Colonic mucosa (tissue), 4 donors: Measurements from ENCODE around the gene PRTFDC1. TPM values are rescaled to one million over a fixed set of nuclear protein-coding genes. Genes with fewer than 3 reads are reported as not detected.
"Not testable (repeated sequence)": the region's sequence is repeated elsewhere in the genome, so short reads cannot be mapped to it uniquely, and the experiment has no call there.

Experiments
- DNase-seq: peaks from one replicate; pipeline ENCODE4 v3.0.0-alpha.2; 2020
- H3K27ac ChIP-seq: fragments of 200-600 bp; one replicate; pipeline ENCODE4 v1.8.0; 2021
- H3K27me3 ChIP-seq: fragments of 200-600 bp; one replicate; pipeline ENCODE4 v1.8.0; 2021
- H3K36me3 ChIP-seq: fragments of 200-600 bp; one replicate; pipeline ENCODE4 v1.8.0; 2021
- H3K4me1 ChIP-seq: fragments of 200-600 bp; one replicate; pipeline ENCODE4 v1.8.0; 2021; ENCODE audit warnings: mild to moderate bottlenecking
- H3K4me3 ChIP-seq: fragments of 200-600 bp; one replicate; pipeline ENCODE4 v1.8.0; 2021
- H3K9ac ChIP-seq, 2 donors: one replicate each; pipeline ENCODE4 v1.7.0; 2013; ENCODE audit warnings: control low read depth in 2 of 2, low read depth in 2 of 2, low read length in 2 of 2
- H3K9me3 ChIP-seq: fragments of 200-600 bp; one replicate; pipeline ENCODE4 v1.8.0; 2021
- CTCF ChIP-seq: fragments of 200-600 bp; IDR thresholded peaks from one replicate; pipeline ENCODE4 v1.8.0; 2022; ENCODE audit warnings: antibody characterized with exemption, mild to moderate bottlenecking
- intact Hi-C: fragments of 100-400 bp; cut with DNase I; formaldehyde crosslinking; loops from one replicate; pipeline ENCODE4 v1.14.1; 2022
- total RNA-seq, 2 donors: library from RNA; stranded (reverse); fragmentation: NEBNext Ultra II Directional in 1 of 2; extraction: Animal tissue kit (Norgen Biotek cat#: 25700) in 1 of 2; gene quantifications; one replicate each; pipeline ENCODE4 v1.2.1, GENCODE V29; 2021
- donor health status: healthy.
- donor health status: DM: no; HTN: no; CAD: no.
- donor health status: DM: no; HTN: no; CAD: no.

PRTFDC1 gene
- total RNA-seq, 2 donors from 2014 or later: 8.1 to 16.0 TPM

GRCh38 chr10:24841530-24841929 lies 110.9 kb downstream of the PRTFDC1 start:
- no peaks in the 10 kb centered on the region for H3K27me3 ChIP-seq
- DNase-seq: no peak
- no peaks in the 10 kb centered on the region for H3K9me3 ChIP-seq
- no peak for TF ChIP-seq CTCF
- H3K36me3 ChIP-seq: no peaks in the 10 kb centered on the region
- intact Hi-C loops: no loop called here
- no peak overlapping the region for H3K27ac ChIP-seq
- H3K4me1 ChIP-seq: no peaks in the 10 kb centered on the region
- no peak overlapping the region for H3K4me3 ChIP-seq
- no peak overlapping the region for H3K9ac ChIP-seq

- Histone ChIP-seq H3K4me1 (no peaks in the 10 kb centered on the region), H3K27me3 (no peaks in the 10 kb centered on the region), H3K27ac (no peak overlapping the region), H3K9me3 (no peaks in the 10 kb centered on the region), H3K4me3 (no peak overlapping the region), H3K9ac (no peak overlapping the region), H3K36me3 (no peaks in the 10 kb centered on the region)
- no peak for TF ChIP-seq CTCF
- intact Hi-C loops: no loop called here
- DNase-seq: no peak
Observed at GRCh38 chr10:24840784-24841183, 111.6 kb downstream of the PRTFDC1 start.

GRCh38 chr10:24837781-24838180 lies 114.6 kb downstream of the PRTFDC1 start:
- not testable (repeated sequence) for H3K9ac ChIP-seq

GRCh38 chr10:24834869-24835268 lies 117.5 kb downstream of the PRTFDC1 start:
- Histone ChIP-seq H3K4me3 (no peak overlapping the region), H3K4me1 (no peaks in the 10 kb centered on the region), H3K27ac (no peak overlapping the region), H3K36me3 (no peaks in the 10 kb centered on the region), H3K27me3 (no peaks in the 10 kb centered on the region), H3K9ac (no peak overlapping the region), H3K9me3 (no peaks in the 10 kb centered on the region)
- no peak for TF ChIP-seq CTCF
- no peak for DNase-seq
- intact Hi-C loops: no loop called here

More at GRCh38 chr10:24837781-24838180, 114.6 kb downstream of the PRTFDC1 start:
- DNase-seq, H3K36me3 ChIP-seq, H3K9me3 ChIP-seq, intact Hi-C loops, H3K27ac ChIP-seq, H3K4me1 ChIP-seq, H3K27me3 ChIP-seq, H3K4me3 ChIP-seq: not testable (repeated sequence)

- no peaks in the 10 kb centered on the region for H3K36me3 ChIP-seq
- no peaks in the 10 kb centered on the region for H3K27me3 ChIP-seq
- H3K27ac ChIP-seq: no peak overlapping the region
- no peak for DNase-seq
- no peaks in the 10 kb centered on the region for H3K4me1 ChIP-seq
- TF ChIP-seq CTCF: no peak
- no peak overlapping the region for H3K9ac ChIP-seq
- intact Hi-C loops: no loop called here
- H3K4me3 ChIP-seq: no peak overlapping the region
- H3K9me3 ChIP-seq: no peaks in the 10 kb centered on the region
Observed at GRCh38 chr10:24826009-24826408, 126.4 kb downstream of the PRTFDC1 start.

- no peaks in the 10 kb centered on the region for H3K9me3 ChIP-seq
- no peak overlapping the region for H3K4me3 ChIP-seq
- no peak overlapping the region for H3K27ac ChIP-seq
- no peak overlapping the region for H3K9ac ChIP-seq
- H3K27me3 ChIP-seq: no peaks in the 10 kb centered on the region
- no peak for DNase-seq
- TF ChIP-seq CTCF: no peak
- intact Hi-C loops: no loop called here
- no peaks in the 10 kb centered on the region for H3K36me3 ChIP-seq
- no peaks in the 10 kb centered on the region for H3K4me1 ChIP-seq
Observed at GRCh38 chr10:24825551-24825950, 126.9 kb downstream of the PRTFDC1 start.
